ENCODE data around the gene STAT5A. TPM values are rescaled to one million over a fixed set of nuclear protein-coding genes. Genes with fewer than 3 reads are reported as not detected.

Gene STAT5A
- total RNA-seq, 1 donor from 2014 or later: 0.77 TPM

- Histone ChIP-seq H3K36me3 (ENCODE audit: insufficient read depth, low read length) (no peaks in the 10 kb centered on the region), H3K4me2 (ENCODE audit: low read length) (no peak overlapping the region), H2AFZ (ENCODE audit: low read depth, low read length) (no peak overlapping the region), H3K79me2 (ENCODE audit: insufficient read depth, low read length) (no peaks in the 10 kb centered on the region), H4K20me1 (ENCODE audit: insufficient read depth, low read length) (no peaks in the 10 kb centered on the region), H3K9ac (ENCODE audit: low read length) (no peak overlapping the region), H3K27ac (ENCODE audit: low read depth, low read length) (no peak overlapping the region), H3K4me3 (ENCODE audit: insufficient read depth, low read depth, low read length) (no peak overlapping the region), H3K9me3 (ENCODE audit: insufficient read depth, low read depth, low read length) (no peaks in the 10 kb centered on the region), H3K4me1 (ENCODE audit: insufficient read depth, low read length) (no peaks in the 10 kb centered on the region), H3K27me3 (ENCODE audit: insufficient read depth, low read length) (no peaks in the 10 kb centered on the region)
- Mint-ChIP-seq H3K27ac (ENCODE audit: unreplicated experiment) (no peak overlapping the region), H3K4me1 (ENCODE audit: low read depth, unreplicated experiment) (peaks cover 10% of the 10 kb centered on the region), H3K27me3 (ENCODE audit: low read depth, unreplicated experiment) (peaks cover 44% of the 10 kb centered on the region), H3K36me3 (ENCODE audit: low read depth, unreplicated experiment) (peaks cover under 1% of the 10 kb centered on the region), H3K4me3 (ENCODE audit: unreplicated experiment) (peak overlapping the region; percentile 69), H3K9me3 (ENCODE audit: unreplicated experiment) (no peaks in the 10 kb centered on the region)
- no peak for DNase-seq (ENCODE audit: low read depth)
- TF ChIP-seq, protein P1, sequence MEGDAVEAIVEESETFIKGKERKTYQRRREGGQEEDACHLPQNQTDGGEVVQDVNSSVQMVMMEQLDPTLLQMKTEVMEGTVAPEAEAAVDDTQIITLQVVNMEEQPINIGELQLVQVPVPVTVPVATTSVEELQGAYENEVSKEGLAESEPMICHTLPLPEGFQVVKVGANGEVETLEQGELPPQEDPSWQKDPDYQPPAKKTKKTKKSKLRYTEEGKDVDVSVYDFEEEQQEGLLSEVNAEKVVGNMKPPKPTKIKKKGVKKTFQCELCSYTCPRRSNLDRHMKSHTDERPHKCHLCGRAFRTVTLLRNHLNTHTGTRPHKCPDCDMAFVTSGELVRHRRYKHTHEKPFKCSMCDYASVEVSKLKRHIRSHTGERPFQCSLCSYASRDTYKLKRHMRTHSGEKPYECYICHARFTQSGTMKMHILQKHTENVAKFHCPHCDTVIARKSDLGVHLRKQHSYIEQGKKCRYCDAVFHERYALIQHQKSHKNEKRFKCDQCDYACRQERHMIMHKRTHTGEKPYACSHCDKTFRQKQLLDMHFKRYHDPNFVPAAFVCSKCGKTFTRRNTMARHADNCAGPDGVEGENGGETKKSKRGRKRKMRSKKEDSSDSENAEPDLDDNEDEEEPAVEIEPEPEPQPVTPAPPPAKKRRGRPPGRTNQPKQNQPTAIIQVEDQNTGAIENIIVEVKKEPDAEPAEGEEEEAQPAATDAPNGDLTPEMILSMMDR (IDR thresholded peaks at IDR 0.05; ENCODE audit: insufficient read depth, low read depth, low read length): no peak
- TF ChIP-seq EZH2 (IDR thresholded peaks at IDR 0.05; ENCODE audit: insufficient read depth, low read length): no peak
- no peak for FAIRE-seq
These were observed 1.7 kb upstream of the STAT5A start for GRCh38 chr17:42286411-42287221.

DNA sequence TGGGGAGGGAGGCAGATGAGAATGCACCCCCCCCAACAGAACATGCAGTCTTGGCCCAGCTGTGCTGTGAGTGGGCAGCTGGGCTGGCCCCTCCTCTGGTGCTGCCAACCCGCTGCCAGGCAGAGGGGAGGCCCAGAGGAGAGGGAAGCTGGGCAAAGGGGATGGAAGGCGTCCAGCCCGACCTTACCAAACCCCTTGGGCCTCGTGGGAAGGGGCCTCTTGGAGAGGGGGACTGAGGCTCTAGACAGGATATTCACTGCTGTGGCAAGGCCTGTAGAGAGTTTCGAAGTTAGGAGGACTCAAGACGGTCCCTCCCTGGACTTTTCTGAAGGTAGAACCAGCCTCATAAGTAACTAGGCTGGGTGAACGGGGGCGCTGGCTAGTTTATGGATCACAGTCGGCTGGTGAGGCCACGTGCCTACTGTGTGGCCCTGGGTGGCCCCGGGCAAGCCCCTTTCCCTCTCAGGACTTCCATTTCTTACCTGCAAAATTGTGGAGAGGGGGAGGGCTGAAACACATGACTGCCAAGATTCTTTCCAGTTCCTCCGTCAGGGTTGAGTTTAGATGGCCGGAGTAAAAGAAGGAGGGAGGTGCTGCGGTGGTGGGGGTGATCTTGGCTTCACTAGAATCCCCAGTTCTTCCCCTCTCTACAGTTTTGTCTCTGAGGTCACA lies 857 bp upstream of the STAT5A start:
- no peak overlapping the region for H3K9ac ChIP-seq (ENCODE audit: low read length)

More for the DNA sequence above, 857 bp upstream of the STAT5A start:
- Mint-ChIP-seq H3K36me3 (ENCODE audit: low read depth, unreplicated experiment) (peaks cover 2% of the 10 kb centered on the region), H3K27ac (ENCODE audit: unreplicated experiment) (peak overlapping the region; percentile 89), H3K27me3 (ENCODE audit: low read depth, unreplicated experiment) (peaks cover 43% of the 10 kb centered on the region), H3K9me3 (ENCODE audit: unreplicated experiment) (no peaks in the 10 kb centered on the region), H3K4me1 (ENCODE audit: low read depth, unreplicated experiment) (peaks cover 10% of the 10 kb centered on the region), H3K4me3 (ENCODE audit: unreplicated experiment) (peak overlapping the region; percentile 76)
- no peaks in the 10 kb centered on the region for H3K36me3 ChIP-seq (ENCODE audit: insufficient read depth, low read length)
- TF ChIP-seq, protein P1 (IDR thresholded peaks at IDR 0.05; ENCODE audit: insufficient read depth, low read depth, low read length): no peak
- no peak for TF ChIP-seq EZH2 (IDR thresholded peaks at IDR 0.05; ENCODE audit: insufficient read depth, low read length)
- no peaks in the 10 kb centered on the region for H3K79me2 ChIP-seq (ENCODE audit: insufficient read depth, low read length)
- no peaks in the 10 kb centered on the region for H3K27me3 ChIP-seq (ENCODE audit: insufficient read depth, low read length)
- H3K4me3 ChIP-seq (ENCODE audit: insufficient read depth, low read depth, low read length): no peak overlapping the region
- H2AFZ ChIP-seq (ENCODE audit: low read depth, low read length): peak overlapping the region; percentile 71
- peak overlapping the region; percentile 82 for H3K4me2 ChIP-seq (ENCODE audit: low read length)
- no peak for FAIRE-seq
- H4K20me1 ChIP-seq (ENCODE audit: insufficient read depth, low read length): no peaks in the 10 kb centered on the region
- no peaks in the 10 kb centered on the region for H3K4me1 ChIP-seq (ENCODE audit: insufficient read depth, low read length)
- H3K27ac ChIP-seq (ENCODE audit: low read depth, low read length): no peak overlapping the region
- no peak for DNase-seq (ENCODE audit: low read depth)
- H3K9me3 ChIP-seq (ENCODE audit: insufficient read depth, low read depth, low read length): no peaks in the 10 kb centered on the region

All from astrocyte (in vitro differentiated cells and primary cell).